ENCODE data around the gene RAPGEF1. TPM values are rescaled to one million over a fixed set of nuclear protein-coding genes. Genes with fewer than 3 reads are reported as not detected.

RAPGEF1 gene
- polyA plus RNA-seq, 1 donor from 2014 or later: 23.6 TPM

- Histone ChIP-seq H3K36me3 (ENCODE audit: insufficient read depth, low read length) (no peaks in the 10 kb centered on the region), H3K4me2 (ENCODE audit: low read length) (no peak overlapping the region), H3K27me3 (ENCODE audit: insufficient read depth, low read depth, low read length) (no peaks in the 10 kb centered on the region), H3F3A (ENCODE audit: insufficient read depth, low read length, poor library complexity, severe bottlenecking) (no peaks in the 10 kb centered on the region), H2AFZ (ENCODE audit: low read depth, low read length) (no peak overlapping the region), H3K79me2 (replicated peaks; ENCODE audit: insufficient read depth, low read length) (no peaks in the 10 kb centered on the region), H4K20me1 (ENCODE audit: insufficient read depth) (no peaks in the 10 kb centered on the region), H3K9me3 (ENCODE audit: low read length) (no peaks in the 10 kb centered on the region), H3K9me2 (ENCODE audit: insufficient read depth, low read length) (no peaks in the 10 kb centered on the region), H3K9ac (ENCODE audit: low read length) (no peak overlapping the region), H3K27ac (ENCODE audit: low read length) (no peak overlapping the region), H3K4me3 (ENCODE audit: low read length) (no peak overlapping the region)
- TF ChIP-seq REST (IDR thresholded peaks at IDR 0.05; ENCODE audit: borderline replicate concordance) (no peak), EP300 (conservative IDR thresholded peaks at IDR 0.05; ENCODE audit: poor library complexity, severe bottlenecking) (no peak), EZH2 (IDR thresholded peaks at IDR 0.05; ENCODE audit: borderline replicate concordance, insufficient read depth, low read length, poor library complexity, severe bottlenecking) (no peak), CTCF (IDR thresholded peaks at IDR 0.05; ENCODE audit: poor library complexity, severe bottlenecking) (no peak), POLR2AphosphoS5 (IDR thresholded peaks at IDR 0.05) (no peak), MXI1 (conservative IDR thresholded peaks at IDR 0.05; ENCODE audit: poor library complexity, severe bottlenecking) (no peak), SMC3 (conservative IDR thresholded peaks at IDR 0.05; ENCODE audit: poor library complexity) (no peak), RAD21 (conservative IDR thresholded peaks at IDR 0.05) (no peak), TAF1 (IDR thresholded peaks at IDR 0.05; ENCODE audit: low read depth) (no peak)
Observed at GRCh38 chr9:131623655-131624330, 116.1 kb downstream of the RAPGEF1 start.

DNA sequence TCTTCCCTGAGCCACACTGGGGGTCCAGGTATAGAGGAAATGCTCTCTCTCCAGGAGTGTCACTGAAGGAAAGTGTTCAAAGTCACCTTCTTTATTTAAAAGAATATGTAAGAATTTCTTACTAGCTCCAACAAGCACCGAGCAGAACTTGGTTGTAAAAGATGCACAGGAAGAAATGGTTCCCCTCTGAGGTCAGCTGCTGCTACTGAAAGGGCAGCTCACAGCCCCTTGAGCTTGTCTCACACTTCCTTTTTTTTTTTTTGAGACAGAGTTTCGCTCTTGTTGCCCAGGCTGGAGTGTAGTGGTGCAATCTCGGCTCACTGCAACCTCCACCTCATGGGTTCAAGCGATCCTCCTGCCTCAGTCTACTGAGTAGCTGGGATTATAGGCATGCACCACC is 117.4 kb downstream of the RAPGEF1 start:
- Histone ChIP-seq H3K36me3 (ENCODE audit: insufficient read depth, low read length) (no peaks in the 10 kb centered on the region), H3K9me3 (ENCODE audit: low read length) (no peaks in the 10 kb centered on the region), H2AFZ (ENCODE audit: low read depth, low read length) (no peak overlapping the region), H3K27ac (ENCODE audit: low read length) (no peak overlapping the region), H3K79me2 (replicated peaks; ENCODE audit: insufficient read depth, low read length) (no peaks in the 10 kb centered on the region), H3K4me2 (ENCODE audit: low read length) (no peak overlapping the region), H3K9ac (ENCODE audit: low read length) (no peak overlapping the region), H3K27me3 (ENCODE audit: insufficient read depth, low read depth, low read length) (no peaks in the 10 kb centered on the region), H3F3A (ENCODE audit: insufficient read depth, low read length, poor library complexity, severe bottlenecking) (no peaks in the 10 kb centered on the region), H3K4me3 (ENCODE audit: low read length) (no peak overlapping the region), H4K20me1 (ENCODE audit: insufficient read depth) (no peaks in the 10 kb centered on the region), H3K9me2 (ENCODE audit: insufficient read depth, low read length) (no peaks in the 10 kb centered on the region)
- no peak for TF ChIP-seq RAD21 (conservative IDR thresholded peaks at IDR 0.05)
- TF ChIP-seq EZH2 (IDR thresholded peaks at IDR 0.05; ENCODE audit: borderline replicate concordance, insufficient read depth, low read length, poor library complexity, severe bottlenecking): no peak
- no peak for TF ChIP-seq SMC3 (conservative IDR thresholded peaks at IDR 0.05; ENCODE audit: poor library complexity)
- TF ChIP-seq POLR2AphosphoS5 (IDR thresholded peaks at IDR 0.05): no peak
- TF ChIP-seq TAF1 (IDR thresholded peaks at IDR 0.05; ENCODE audit: low read depth): no peak
